Body of pancreas (tissue), 4 donors: ENCODE measurements around the gene LBH. TPM values are rescaled to one million over a fixed set of nuclear protein-coding genes. Genes with fewer than 3 reads are reported as not detected.

Source experiments
- ATAC-seq: fragments of 150-250 bp; one replicate; pipeline ENCODE4 v1.9.1; 2016
- DNase-seq, 4 donors: peaks; one replicate each; pipeline ENCODE4 v3.0.0-alpha.2; 2019
- H3K27ac ChIP-seq, 4 donors: fragments of 200-600 bp; sonication (generic); 1 replicate in 3 of 4; 2 replicates in 1 of 4; pipeline versions ENCODE4 v1.5.1 to v1.6.1; 2016 to 2019; ENCODE audit warnings: mild to moderate bottlenecking in 1 of 4, mixed read lengths in 1 of 4, moderate library complexity in 1 of 4
- H3K27me3 ChIP-seq, 2 donors: fragments of 200-600 bp; sonication (generic); one replicate each; pipeline ENCODE4 v1.6.0; 2016; ENCODE audit warnings: mild to moderate bottlenecking in 1 of 2
- H3K36me3 ChIP-seq, 2 donors: fragments of 200-600 bp; sonication (generic); replicated peaks in 1 of 2; 2 replicates each; pipeline ENCODE4 v1.5.1; 2016; ENCODE audit warnings: low read depth in 2 of 2; ENCODE audit not compliant: insufficient read depth in 1 of 2
- H3K4me1 ChIP-seq: fragments of 200-600 bp; sonication (generic); one replicate; pipeline ENCODE4 v1.6.0; 2016
- H3K4me3 ChIP-seq, 2 donors: fragments of 200-600 bp; sonication (generic); 1 replicate in 1 of 2; 2 replicates in 1 of 2; pipeline ENCODE4 v1.5.1; 2016 to 2019
- H3K9me3 ChIP-seq, 3 donors: fragments of 200-600 bp; sonication (generic); 1 replicate in 2 of 3; 2 replicates in 1 of 3; pipeline ENCODE4 v1.5.1; 2016
- POLR2A ChIP-seq, 3 donors: fragments of 450-650 bp; IDR thresholded peaks; one replicate each; pipeline ENCODE4 v1.6.1; 2016; ENCODE audit warnings: antibody characterized with exemption in 3 of 3, mild to moderate bottlenecking in 2 of 3
- WGBS, 2 donors: methylation state at CpG; one replicate each; pipeline ENCODE4 v1.1.5; 2017; 5-methylcytosine and 5-hydroxymethylcytosine counted together
- intact Hi-C: fragments of 100-400 bp; cut with DNase I; formaldehyde crosslinking; loops from one replicate; pipeline ENCODE4 v1.15.1; 2023
- total RNA-seq, 2 donors: library from RNA; depleted of rRNA; stranded (reverse); fragments of >200 nt; gene quantifications; one replicate each; pipeline ENCODE4 v1.1.0, GENCODE V29; 2016
- TF ChIP-seq, protein P1 (sequence below), 7 experiments: fragments of 450-650 bp in 4 of 7; fragments of 200-600 bp in 3 of 7; sonication (generic) in 3 of 7; IDR thresholded peaks; one replicate each; pipeline ENCODE4 v1.5.1; 2016 to 2019; ENCODE audit warnings: antibody characterized with exemption in 7 of 7

Gene LBH
- total RNA-seq, 2 donors from 2014 or later = 10.9 to 23.1 TPM

DNA sequence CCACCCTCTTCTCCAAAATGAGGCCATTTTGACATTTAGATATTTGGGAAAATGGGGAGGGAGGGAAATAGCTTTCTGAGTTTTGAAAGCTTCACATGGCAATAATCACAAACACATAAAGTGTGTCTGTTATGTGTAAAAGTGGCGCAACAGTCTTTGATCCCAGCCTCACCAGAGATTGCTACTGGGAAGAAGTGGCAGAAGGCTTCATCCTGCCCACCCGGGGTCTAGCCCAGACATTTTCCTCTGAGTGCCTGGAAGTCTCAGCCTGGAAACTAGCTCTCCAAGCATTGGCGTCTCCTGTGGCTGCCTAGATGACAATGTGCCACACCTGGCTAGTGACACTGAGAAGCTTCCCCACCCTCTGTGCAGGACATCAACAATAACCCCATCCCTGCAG is 1.7 kb upstream of the LBH start:
- Histone ChIP-seq H3K27ac (no peak overlapping the region), H3K9me3 (no peaks in the 10 kb centered on the region), H3K4me1 (peaks cover 28% of the 10 kb centered on the region), H3K4me3 (no peak overlapping the region), H3K27me3 (peaks cover 0 to 4% of the 10 kb centered on the region in 2 donors), H3K36me3 (no peaks in the 10 kb centered on the region)
- TF ChIP-seq, protein P1, sequence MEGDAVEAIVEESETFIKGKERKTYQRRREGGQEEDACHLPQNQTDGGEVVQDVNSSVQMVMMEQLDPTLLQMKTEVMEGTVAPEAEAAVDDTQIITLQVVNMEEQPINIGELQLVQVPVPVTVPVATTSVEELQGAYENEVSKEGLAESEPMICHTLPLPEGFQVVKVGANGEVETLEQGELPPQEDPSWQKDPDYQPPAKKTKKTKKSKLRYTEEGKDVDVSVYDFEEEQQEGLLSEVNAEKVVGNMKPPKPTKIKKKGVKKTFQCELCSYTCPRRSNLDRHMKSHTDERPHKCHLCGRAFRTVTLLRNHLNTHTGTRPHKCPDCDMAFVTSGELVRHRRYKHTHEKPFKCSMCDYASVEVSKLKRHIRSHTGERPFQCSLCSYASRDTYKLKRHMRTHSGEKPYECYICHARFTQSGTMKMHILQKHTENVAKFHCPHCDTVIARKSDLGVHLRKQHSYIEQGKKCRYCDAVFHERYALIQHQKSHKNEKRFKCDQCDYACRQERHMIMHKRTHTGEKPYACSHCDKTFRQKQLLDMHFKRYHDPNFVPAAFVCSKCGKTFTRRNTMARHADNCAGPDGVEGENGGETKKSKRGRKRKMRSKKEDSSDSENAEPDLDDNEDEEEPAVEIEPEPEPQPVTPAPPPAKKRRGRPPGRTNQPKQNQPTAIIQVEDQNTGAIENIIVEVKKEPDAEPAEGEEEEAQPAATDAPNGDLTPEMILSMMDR (IDR thresholded peaks at IDR 0.05) = no peak
- TF ChIP-seq POLR2A (IDR thresholded peaks at IDR 0.05) = no peak
- WGBS, 2 donors = 90 to 94% methylated on average over 2 to 3 of the region's 3 CpGs
- no peak for ATAC-seq
- DNase-seq = no peak
- intact Hi-C loops = no loop called here

DNA sequence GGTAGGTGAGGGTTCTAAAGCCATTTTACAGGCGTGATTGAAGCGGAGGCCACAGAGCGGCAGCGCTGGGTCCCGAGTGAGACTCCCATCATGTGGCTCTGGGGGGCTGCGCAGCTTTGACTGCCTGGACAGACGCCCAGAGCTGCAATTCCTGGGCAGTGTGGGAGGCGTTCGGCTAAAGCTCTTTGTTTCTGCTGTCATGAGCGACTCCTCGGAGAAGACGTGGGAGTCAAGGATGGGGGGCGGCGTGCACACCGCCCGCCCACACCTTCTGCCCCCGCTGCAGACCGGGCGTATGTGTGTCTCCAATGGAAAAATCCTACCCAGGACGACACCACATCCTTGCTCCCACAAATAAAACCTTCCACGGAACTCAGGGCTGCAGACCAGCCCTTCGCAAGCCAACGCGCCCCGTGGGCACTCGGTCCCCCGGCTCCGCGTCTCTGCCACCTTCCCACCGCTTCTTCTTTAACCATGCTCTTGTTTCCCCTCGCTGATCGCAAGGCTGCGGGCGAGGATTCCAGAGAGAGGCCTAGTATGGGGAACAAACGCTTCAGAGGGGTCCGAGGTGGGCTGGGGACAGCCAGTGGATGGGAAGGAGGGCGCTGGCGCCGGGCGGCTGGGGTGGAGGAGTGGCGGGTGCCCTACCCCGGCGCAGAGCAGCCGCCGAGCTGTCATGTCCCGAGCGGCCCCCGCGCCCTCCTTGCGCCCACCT is 680 bp upstream of the LBH start:
- ATAC-seq (peak; percentile 6), DNase-seq (peak in 1 of 4 donors; percentile 26)
- no peak for TF ChIP-seq POLR2A (IDR thresholded peaks at IDR 0.05)
- TF ChIP-seq, protein P1 (IDR thresholded peaks at IDR 0.05) = no peak
- Histone ChIP-seq H3K27ac (peak overlapping the region; percentile 39 to 58 (median 52)), H3K4me3 (no peak overlapping the region), H3K4me1 (peaks cover 28% of the 10 kb centered on the region), H3K27me3 (peaks cover 0 to 4% of the 10 kb centered on the region in 2 donors), H3K9me3 (no peaks in the 10 kb centered on the region), H3K36me3 (no peaks in the 10 kb centered on the region)
- 43 to 84% methylated on average over 26 to 50 of the region's 50 CpGs for WGBS, 2 donors
- intact Hi-C loops = no loop called here

GRCh38 chr2:30231996-30232800 is 864 bp downstream of the LBH start:
- intact Hi-C loops = no loop called here
- H3K9me3 ChIP-seq = no peaks in the 10 kb centered on the region
- WGBS, 2 donors = 3 to 4% methylated on average over 5 to 64 of the region's 70 CpGs
- DNase-seq = peak; percentile 14 to 50 (median 32)
- H3K27me3 ChIP-seq = peaks cover 0 to 4% of the 10 kb centered on the region in 2 donors
- peak overlapping the region; percentile 4 to 50 for H3K4me3 ChIP-seq
- no peaks in the 10 kb centered on the region for H3K36me3 ChIP-seq
- peak; percentile 23 for ATAC-seq
- H3K27ac ChIP-seq = peak overlapping the region in 3 of 4 donors; percentile 49 to 58 (median 56)
- TF ChIP-seq, protein P1 (IDR thresholded peaks at IDR 0.05) = no peak
- TF ChIP-seq POLR2A (IDR thresholded peaks at IDR 0.05) = peak in 2 of 3 donors; percentile 35 to 50
- peaks cover 28% of the 10 kb centered on the region for H3K4me1 ChIP-seq

DNA sequence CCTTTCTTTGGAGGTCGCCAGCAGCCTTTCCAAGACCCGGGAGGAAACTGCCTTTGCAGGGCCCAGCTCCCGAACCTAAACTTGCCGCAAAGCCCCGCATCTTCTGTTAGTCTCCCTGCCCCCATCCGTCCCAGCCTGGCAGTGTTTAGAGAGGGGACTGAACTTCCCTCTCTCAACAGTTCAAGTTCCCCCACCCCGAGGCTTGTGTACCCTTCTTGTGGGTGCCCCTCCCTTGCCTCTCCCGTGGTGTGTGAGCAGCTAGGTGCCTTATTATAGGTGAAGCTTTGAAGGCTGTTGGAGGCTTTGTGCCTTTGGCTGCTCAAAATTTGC is 1.4 kb downstream of the LBH start:
- no peaks in the 10 kb centered on the region for H3K36me3 ChIP-seq
- no peak for ATAC-seq
- peak overlapping the region in 2 of 4 donors; percentile 39 to 58 for H3K27ac ChIP-seq
- no peaks in the 10 kb centered on the region for H3K9me3 ChIP-seq
- peaks cover 28% of the 10 kb centered on the region for H3K4me1 ChIP-seq
- 3 to 27% methylated on average over 7 to 8 of the region's 8 CpGs for WGBS, 2 donors
- H3K4me3 ChIP-seq = peak overlapping the region; percentile 4 to 50
- peaks cover 0 to 4% of the 10 kb centered on the region in 2 donors for H3K27me3 ChIP-seq
- intact Hi-C loops = no loop called here
- DNase-seq = no peak
- TF ChIP-seq, protein P1 (IDR thresholded peaks at IDR 0.05) = no peak
- TF ChIP-seq POLR2A (IDR thresholded peaks at IDR 0.05) = no peak
